Measurements from ENCODE around the gene TUNAR.

Gene TUNAR

GRCh38 chr14:95876761-95877538, at the start of gene TUNAR:
Gene TUNAR (plus strand): TSS chr14:95876832.
- DNase-seq (ENCODE audit: low read depth in 2 of 2): no peak

- no peak for DNase-seq (ENCODE audit: low read depth in 2 of 2)
Measured at GRCh38 chr14:95828649-95829265, 47.9 kb upstream of the TUNAR start.

GRCh38 chr14:95829321-95829720, 47.3 kb upstream of the TUNAR start:
- no peak for DNase-seq (ENCODE audit: low read depth in 2 of 2)

GRCh38 chr14:95830386-95830785, 46.2 kb upstream of the TUNAR start:
- no peak for DNase-seq (ENCODE audit: low read depth in 2 of 2)

- DNase-seq (ENCODE audit: low read depth in 2 of 2): no peak
Measured at GRCh38 chr14:95831041-95831440, 45.6 kb upstream of the TUNAR start.

- DNase-seq (ENCODE audit: low read depth in 2 of 2): no peak
Measured at GRCh38 chr14:95831468-95831867, 45.2 kb upstream of the TUNAR start.

- DNase-seq (ENCODE audit: low read depth in 2 of 2): no peak
Measured at GRCh38 chr14:95832012-95832411, 44.6 kb upstream of the TUNAR start.

- no peak for DNase-seq (ENCODE audit: low read depth in 2 of 2)
Measured at GRCh38 chr14:95833429-95833828, 43.2 kb upstream of the TUNAR start.

GRCh38 chr14:95834496-95834895, 42.1 kb upstream of the TUNAR start:
- DNase-seq (ENCODE audit: low read depth in 2 of 2): no peak

GRCh38 chr14:95835121-95835730, 41.4 kb upstream of the TUNAR start:
- DNase-seq (ENCODE audit: low read depth in 2 of 2): no peak

- no peak for DNase-seq (ENCODE audit: low read depth in 2 of 2)
Measured at GRCh38 chr14:95838862-95839261, 37.8 kb upstream of the TUNAR start.

GRCh38 chr14:95840094-95840700, 36.4 kb upstream of the TUNAR start:
- no peak for DNase-seq (ENCODE audit: low read depth in 2 of 2)

- no peak for DNase-seq (ENCODE audit: low read depth in 2 of 2)
Measured at GRCh38 chr14:95841668-95842067, 35.0 kb upstream of the TUNAR start.

GRCh38 chr14:95849761-95850160, 26.9 kb upstream of the TUNAR start:
- no peak for DNase-seq (ENCODE audit: low read depth in 2 of 2)

GRCh38 chr14:95850429-95850828, 26.2 kb upstream of the TUNAR start:
- DNase-seq (ENCODE audit: low read depth in 2 of 2): no peak

GRCh38 chr14:95855606-95856005, 21.0 kb upstream of the TUNAR start:
- DNase-seq (ENCODE audit: low read depth in 2 of 2): no peak

- DNase-seq (ENCODE audit: low read depth in 2 of 2): no peak
Measured at GRCh38 chr14:95857275-95857674, 19.4 kb upstream of the TUNAR start.

- DNase-seq (ENCODE audit: low read depth in 2 of 2): no peak
Measured at GRCh38 chr14:95858893-95859292, 17.7 kb upstream of the TUNAR start.

- no peak for DNase-seq (ENCODE audit: low read depth in 2 of 2)
Measured at GRCh38 chr14:95862243-95862642, 14.4 kb upstream of the TUNAR start.

GRCh38 chr14:95863295-95863694, 13.3 kb upstream of the TUNAR start:
- DNase-seq (ENCODE audit: low read depth in 2 of 2): no peak

GRCh38 chr14:95869776-95870175, 6.9 kb upstream of the TUNAR start:
- DNase-seq (ENCODE audit: low read depth in 2 of 2): no peak

- DNase-seq (ENCODE audit: low read depth in 2 of 2): no peak
Measured at GRCh38 chr14:95870772-95871171, 5.9 kb upstream of the TUNAR start.

GRCh38 chr14:95871531-95871930, 5.1 kb upstream of the TUNAR start:
- DNase-seq (ENCODE audit: low read depth in 2 of 2): no peak
